Left lung (tissue), 10 donors: ENCODE results near the gene SCPEP1. TPM values are rescaled to one million over a fixed set of nuclear protein-coding genes. Genes with fewer than 3 reads are reported as not detected.

Experiments
- ATAC-seq: fragments of 200-7000 bp; cut with Tn5 transposase; one replicate; pipeline ENCODE4 v1.9.1; 2020; ENCODE audit warnings: moderate library complexity
- DNase-seq, 4 donors: peaks; one replicate each; pipeline ENCODE4 v3.0.0-alpha.2; 2013 to 2020
- H3K27ac ChIP-seq, 2 donors: fragments of 200-600 bp; sonication (generic) in 1 of 2; one replicate each; pipeline versions ENCODE4 v1.5.0 to v1.8.0; 2020 to 2021
- H3K27me3 ChIP-seq, 2 donors: fragments of 200-600 bp; sonication (generic) in 1 of 2; one replicate each; pipeline versions ENCODE4 v1.5.0 to v1.8.0; 2020 to 2021
- H3K36me3 ChIP-seq, 2 donors: fragments of 200-600 bp; sonication (generic) in 1 of 2; one replicate each; pipeline versions ENCODE4 v1.5.0 to v1.8.0; 2020 to 2021
- H3K4me1 ChIP-seq, 2 donors: fragments of 200-600 bp; one replicate each; pipeline ENCODE4 v1.8.0; 2021
- H3K4me3 ChIP-seq, 2 donors: fragments of 200-600 bp; sonication (generic) in 1 of 2; one replicate each; pipeline versions ENCODE4 v1.5.0 to v1.8.0; 2020 to 2021; ENCODE audit warnings: mild to moderate bottlenecking in 1 of 2
- H3K9me3 ChIP-seq, 2 donors: fragments of 200-600 bp; sonication (generic) in 1 of 2; one replicate each; pipeline versions ENCODE4 v1.5.0 to v1.8.0; 2020 to 2021
- intact Hi-C, 2 donors: fragments of 100-400 bp; cut with DNase I; formaldehyde crosslinking; loops; one replicate each; pipeline versions ENCODE4 v1.11.2 to v1.14.2; 2022
- polyA plus RNA-seq, 6 donors: library from polyadenylated mRNA; unstranded; fragments of 120-200 nt; gene quantifications; one replicate each; pipeline ENCODE4 v1.2.1, GENCODE V29; 2013; ENCODE audit not compliant: insufficient read length in 6 of 6
- total RNA-seq, 2 donors: library from RNA; stranded (reverse); fragmentation: NEBNext Ultra II Directional; extraction: Animal tissue kit (Norgen Biotek cat#: 25700); gene quantifications; one replicate each; pipeline ENCODE4 v1.2.1, GENCODE V29; 2021
- TF ChIP-seq, protein P1 (sequence below), 2 donors: fragments of 200-600 bp; sonication (generic) in 1 of 2; IDR thresholded peaks; one replicate each; pipeline versions ENCODE4 v1.5.0 to v1.8.0; 2021; ENCODE audit warnings: antibody characterized with exemption in 2 of 2
- donor health status: DM: no; HTN: yes; CAD: no.
- donor health status: DM: no; HTN: no; CAD: no.

Gene SCPEP1
- total and polyA plus RNA-seq, 8 donors: 52.1 to 120 (median 61.4) TPM

- Histone ChIP-seq H3K4me3 (peak overlapping the region; percentile 17 to 34), H3K27me3 (peaks cover 17 to 54% of the 10 kb centered on the region in 2 donors), H3K36me3 (no peaks in the 10 kb centered on the region), H3K9me3 (no peaks in the 10 kb centered on the region), H3K27ac (peak overlapping the region in 1 of 2 donors; percentile 54), H3K4me1 (peaks cover 5 to 20% of the 10 kb centered on the region in 2 donors)
- TF ChIP-seq, protein P1, sequence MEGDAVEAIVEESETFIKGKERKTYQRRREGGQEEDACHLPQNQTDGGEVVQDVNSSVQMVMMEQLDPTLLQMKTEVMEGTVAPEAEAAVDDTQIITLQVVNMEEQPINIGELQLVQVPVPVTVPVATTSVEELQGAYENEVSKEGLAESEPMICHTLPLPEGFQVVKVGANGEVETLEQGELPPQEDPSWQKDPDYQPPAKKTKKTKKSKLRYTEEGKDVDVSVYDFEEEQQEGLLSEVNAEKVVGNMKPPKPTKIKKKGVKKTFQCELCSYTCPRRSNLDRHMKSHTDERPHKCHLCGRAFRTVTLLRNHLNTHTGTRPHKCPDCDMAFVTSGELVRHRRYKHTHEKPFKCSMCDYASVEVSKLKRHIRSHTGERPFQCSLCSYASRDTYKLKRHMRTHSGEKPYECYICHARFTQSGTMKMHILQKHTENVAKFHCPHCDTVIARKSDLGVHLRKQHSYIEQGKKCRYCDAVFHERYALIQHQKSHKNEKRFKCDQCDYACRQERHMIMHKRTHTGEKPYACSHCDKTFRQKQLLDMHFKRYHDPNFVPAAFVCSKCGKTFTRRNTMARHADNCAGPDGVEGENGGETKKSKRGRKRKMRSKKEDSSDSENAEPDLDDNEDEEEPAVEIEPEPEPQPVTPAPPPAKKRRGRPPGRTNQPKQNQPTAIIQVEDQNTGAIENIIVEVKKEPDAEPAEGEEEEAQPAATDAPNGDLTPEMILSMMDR (IDR thresholded peaks at IDR 0.05): no peak
- ATAC-seq: peak; percentile 86
- intact Hi-C loops: no loop called here
- DNase-seq: peak in 2 of 4 donors; percentile 40 to 82
Observed at GRCh38 chr17:57045868-57046704, 68.2 kb downstream of the SCPEP1 start.

DNA sequence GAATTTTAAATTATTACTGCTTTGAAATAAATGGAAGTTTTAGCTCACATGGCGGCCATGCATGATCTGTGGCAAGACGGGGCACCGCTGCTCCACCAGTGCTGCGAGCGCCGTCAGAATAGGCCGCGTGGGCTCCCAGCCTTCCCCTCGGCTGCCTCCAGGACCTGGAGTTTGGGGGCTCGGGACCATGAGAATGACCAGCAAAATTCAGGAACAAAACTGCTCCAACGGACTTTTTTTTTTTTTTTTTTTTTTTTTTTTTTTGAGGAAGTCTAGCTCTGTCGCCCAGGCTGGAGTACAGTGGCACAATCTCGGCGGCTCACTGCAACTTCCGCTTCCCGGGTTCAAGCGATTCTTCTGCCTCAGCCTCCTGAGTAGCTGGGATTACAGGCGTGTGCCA lies 68.8 kb downstream of the SCPEP1 start:
- peak overlapping the region in 1 of 2 donors; percentile 54 for H3K27ac ChIP-seq
- TF ChIP-seq, protein P1 (IDR thresholded peaks at IDR 0.05): no peak

DNA sequence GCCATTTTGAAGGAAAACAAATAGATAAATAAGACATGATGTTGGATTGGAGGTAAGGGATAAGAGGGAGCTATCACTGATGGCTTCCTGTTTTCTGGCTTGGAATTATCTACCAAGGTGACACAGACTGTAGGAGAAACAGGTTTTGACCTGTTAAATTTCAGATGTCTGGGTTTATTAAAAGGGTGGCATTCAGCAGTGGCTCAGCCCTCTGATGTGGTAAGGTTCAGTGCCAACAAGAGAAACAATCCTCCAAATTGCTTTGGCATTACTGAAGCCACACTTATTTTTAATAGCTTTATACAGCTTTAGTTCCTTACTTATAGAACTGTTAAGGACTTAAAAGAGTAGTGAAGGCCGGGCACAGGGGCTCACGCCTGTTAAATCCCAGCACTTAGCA lies 70.2 kb downstream of the SCPEP1 start:
- no peak overlapping the region for H3K4me3 ChIP-seq
- DNase-seq (no peak), ATAC-seq (no peak)
- peaks cover 17 to 45% of the 10 kb centered on the region in 2 donors for H3K27me3 ChIP-seq
- intact Hi-C loops: no loop called here
- no peaks in the 10 kb centered on the region for H3K9me3 ChIP-seq
- peaks cover 5 to 20% of the 10 kb centered on the region in 2 donors for H3K4me1 ChIP-seq
- TF ChIP-seq, protein P1 (IDR thresholded peaks at IDR 0.05): no peak
- H3K36me3 ChIP-seq: no peaks in the 10 kb centered on the region
- no peak overlapping the region for H3K27ac ChIP-seq

More for the DNA sequence above, 68.8 kb downstream of the SCPEP1 start:
- peak in 2 of 4 donors; percentile 54 to 80 for DNase-seq
- no peak for ATAC-seq
- Histone ChIP-seq H3K9me3 (no peaks in the 10 kb centered on the region), H3K36me3 (no peaks in the 10 kb centered on the region), H3K27me3 (peaks cover 17 to 48% of the 10 kb centered on the region in 2 donors), H3K4me1 (peaks cover 5 to 20% of the 10 kb centered on the region in 2 donors), H3K4me3 (peak overlapping the region in 1 of 2 donors; percentile 34)
- intact Hi-C loops: no loop called here

DNA sequence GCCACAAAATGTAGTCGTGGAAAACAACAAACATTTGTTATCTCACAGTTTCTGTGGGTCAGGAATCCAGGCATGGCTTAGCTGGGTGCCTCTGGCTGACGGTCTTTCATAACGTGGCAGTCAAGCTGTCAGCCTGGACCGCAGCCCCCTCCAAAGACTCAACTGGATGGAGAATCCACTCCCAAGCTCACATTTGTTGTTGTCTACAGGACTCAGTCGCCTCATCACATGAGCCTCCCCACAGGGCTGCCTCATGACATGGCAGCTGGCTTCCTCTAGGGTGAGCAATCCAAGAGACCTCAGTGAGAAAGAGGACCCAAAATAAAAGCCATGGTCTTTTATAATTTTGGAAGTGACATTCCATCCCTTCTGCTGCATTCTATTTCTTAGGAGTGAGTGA lies 72.4 kb downstream of the SCPEP1 start:
- Histone ChIP-seq H3K4me3 (no peak overlapping the region), H3K27ac (no peak overlapping the region), H3K9me3 (no peaks in the 10 kb centered on the region), H3K4me1 (peaks cover 8 to 28% of the 10 kb centered on the region in 2 donors), H3K27me3 (peaks cover 10 to 23% of the 10 kb centered on the region in 2 donors), H3K36me3 (no peaks in the 10 kb centered on the region)
- intact Hi-C loops: no loop called here
- TF ChIP-seq, protein P1 (IDR thresholded peaks at IDR 0.05): no peak
- DNase-seq (no peak), ATAC-seq (no peak)

DNA sequence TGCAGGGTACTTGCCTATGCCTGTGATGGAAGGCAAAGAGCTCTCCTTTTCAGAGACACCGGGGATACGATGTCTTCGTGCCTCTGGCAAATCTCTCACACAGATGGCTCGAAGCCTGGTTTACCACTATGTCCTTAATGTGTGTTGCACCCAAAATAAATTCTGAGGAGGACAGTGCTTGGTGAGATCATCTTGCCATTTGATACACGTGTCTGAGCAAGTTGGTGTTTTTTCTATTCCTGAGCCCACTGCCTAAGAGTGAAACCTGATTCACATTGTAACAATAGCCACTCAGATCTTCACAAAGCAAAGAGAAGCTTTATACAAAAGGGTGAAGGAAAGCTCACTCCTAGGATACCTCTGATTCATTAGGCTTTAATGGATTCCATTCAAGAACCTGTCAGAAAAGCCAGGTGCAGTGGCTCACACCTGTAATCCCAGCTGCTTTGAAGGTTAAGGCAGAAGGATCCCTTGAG lies 74.0 kb downstream of the SCPEP1 start:
- TF ChIP-seq, protein P1 (IDR thresholded peaks at IDR 0.05): no peak
- no peak for ATAC-seq
- Histone ChIP-seq H3K4me1 (peaks cover 2 to 11% of the 10 kb centered on the region in 2 donors), H3K27ac (no peak overlapping the region), H3K36me3 (no peaks in the 10 kb centered on the region), H3K27me3 (peaks cover 0 to 7% of the 10 kb centered on the region in 2 donors), H3K9me3 (no peaks in the 10 kb centered on the region), H3K4me3 (no peak overlapping the region)
- intact Hi-C loops: no loop called here
- DNase-seq: no peak
